AG10803 (cell line): ENCODE data around the gene CCDC68.
A peak's percentile ranks its signal among the peaks of the same experiment; 100 is the strongest.

Experiments used
- DNase-seq: peaks from one replicate; pipeline ENCODE4 v3.0.0; 2010; ENCODE audit warnings: low read depth
- H3K4me3 ChIP-seq: 2 replicates; pipeline ENCODE4 v1.5.1; 2011; ENCODE audit warnings: mild to moderate bottlenecking, low read length, control low read depth
- TF ChIP-seq, protein P1 (sequence below): conservative IDR thresholded peaks from 2 replicates; pipeline ENCODE4 v1.5.1; 2011; ENCODE audit warnings: mild to moderate bottlenecking, low read length, control low read depth, inconsistent platforms

Gene CCDC68

DNA sequence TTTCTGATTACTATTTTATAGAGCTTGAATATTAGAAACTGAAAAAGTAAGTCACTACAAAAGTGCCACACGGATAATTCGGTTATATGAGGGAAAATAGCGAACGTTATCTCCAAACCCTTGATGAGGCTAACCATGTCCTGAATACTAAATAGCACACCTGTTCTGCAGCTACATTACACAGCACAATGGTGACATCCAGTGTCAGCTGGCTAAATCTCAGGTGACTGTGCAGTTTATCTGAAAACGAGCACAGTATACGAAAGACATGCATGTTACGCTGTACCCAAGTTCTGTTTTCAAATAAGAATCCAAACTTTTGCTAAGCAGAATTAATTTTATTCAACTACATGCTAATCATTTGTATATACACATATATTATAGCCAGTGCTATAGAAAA, 9.0 kb downstream of the CCDC68 start:
- TF ChIP-seq, protein P1, sequence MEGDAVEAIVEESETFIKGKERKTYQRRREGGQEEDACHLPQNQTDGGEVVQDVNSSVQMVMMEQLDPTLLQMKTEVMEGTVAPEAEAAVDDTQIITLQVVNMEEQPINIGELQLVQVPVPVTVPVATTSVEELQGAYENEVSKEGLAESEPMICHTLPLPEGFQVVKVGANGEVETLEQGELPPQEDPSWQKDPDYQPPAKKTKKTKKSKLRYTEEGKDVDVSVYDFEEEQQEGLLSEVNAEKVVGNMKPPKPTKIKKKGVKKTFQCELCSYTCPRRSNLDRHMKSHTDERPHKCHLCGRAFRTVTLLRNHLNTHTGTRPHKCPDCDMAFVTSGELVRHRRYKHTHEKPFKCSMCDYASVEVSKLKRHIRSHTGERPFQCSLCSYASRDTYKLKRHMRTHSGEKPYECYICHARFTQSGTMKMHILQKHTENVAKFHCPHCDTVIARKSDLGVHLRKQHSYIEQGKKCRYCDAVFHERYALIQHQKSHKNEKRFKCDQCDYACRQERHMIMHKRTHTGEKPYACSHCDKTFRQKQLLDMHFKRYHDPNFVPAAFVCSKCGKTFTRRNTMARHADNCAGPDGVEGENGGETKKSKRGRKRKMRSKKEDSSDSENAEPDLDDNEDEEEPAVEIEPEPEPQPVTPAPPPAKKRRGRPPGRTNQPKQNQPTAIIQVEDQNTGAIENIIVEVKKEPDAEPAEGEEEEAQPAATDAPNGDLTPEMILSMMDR: no peak
- DNase-seq: no peak
- H3K4me3 ChIP-seq: no peak overlapping the region

- no peak overlapping the region for H3K4me3 ChIP-seq
- TF ChIP-seq, protein P1: no peak
- no peak for DNase-seq
Observed at GRCh38 chr18:54949588-54949987, 9.7 kb downstream of the CCDC68 start.

DNA sequence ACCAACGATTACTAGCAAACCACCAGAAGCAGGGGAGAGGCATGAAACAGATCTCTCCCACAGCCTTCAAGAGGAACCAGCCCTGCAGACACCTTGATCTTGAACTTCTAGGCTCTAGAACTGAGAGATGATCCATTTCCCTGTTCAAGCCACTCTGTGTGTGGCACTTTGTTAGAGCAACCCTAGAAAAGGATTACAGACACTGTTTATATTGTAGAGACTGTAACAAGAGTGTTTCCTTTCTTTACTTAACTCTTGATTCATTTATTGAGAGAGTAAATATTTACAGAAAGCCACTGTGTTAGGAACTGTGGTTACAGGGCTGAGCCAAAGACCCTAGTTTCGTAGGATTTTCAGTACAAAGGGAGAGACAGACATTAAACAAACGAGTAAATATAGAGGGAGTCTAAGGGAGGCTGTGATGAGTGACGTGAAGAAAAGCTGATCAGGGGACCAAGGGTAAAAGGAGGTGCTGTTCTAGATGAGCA, 10.9 kb downstream of the CCDC68 start:
- H3K4me3 ChIP-seq: no peak overlapping the region
- DNase-seq: no peak
- TF ChIP-seq, protein P1: no peak

DNA sequence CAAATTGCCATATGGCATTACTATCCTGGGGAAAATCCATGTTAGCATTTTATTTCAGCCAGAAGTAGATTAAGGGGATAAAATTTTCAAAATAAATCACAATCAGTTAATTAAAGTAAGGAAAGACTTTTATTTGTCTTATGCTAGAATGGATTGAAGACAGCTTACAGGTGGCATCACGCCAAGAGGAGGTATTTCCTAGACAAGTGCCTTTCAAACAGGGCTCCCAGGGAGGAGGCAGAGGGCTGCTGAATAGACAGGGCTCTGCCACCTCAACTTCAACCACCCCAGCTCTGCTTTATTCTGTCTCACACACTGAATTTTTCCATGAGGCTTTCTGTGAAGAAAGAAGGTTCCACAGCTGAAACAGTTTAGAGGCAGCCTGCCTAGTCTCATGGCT, 12.2 kb downstream of the CCDC68 start:
- H3K4me3 ChIP-seq: no peak overlapping the region
- no peak for DNase-seq
- TF ChIP-seq, protein P1: no peak

DNA sequence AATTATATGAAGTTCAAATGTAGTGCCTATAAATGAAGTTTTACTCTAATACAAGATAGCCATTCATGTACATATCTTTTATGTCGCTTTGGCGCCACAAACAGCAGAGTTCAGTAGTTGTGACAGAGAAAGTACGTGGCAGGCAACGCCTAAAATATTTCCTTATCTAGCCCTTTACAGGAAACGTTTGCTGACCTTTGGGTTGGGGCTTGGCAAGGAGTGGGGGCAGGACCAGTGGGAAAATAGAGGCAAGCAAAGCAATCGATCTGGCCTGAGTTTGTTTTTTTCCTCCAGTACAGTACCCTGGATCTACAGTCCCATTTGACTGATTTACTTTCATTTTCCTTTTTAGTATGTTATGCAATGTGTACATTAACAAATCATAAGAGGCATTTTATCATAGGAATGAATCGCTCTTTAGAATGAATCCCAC, 13.1 kb downstream of the CCDC68 start:
- no peak for DNase-seq
- TF ChIP-seq, protein P1: no peak
- peak overlapping the region; percentile 20; the same call in 1 of the 2 replicates for H3K4me3 ChIP-seq

DNA sequence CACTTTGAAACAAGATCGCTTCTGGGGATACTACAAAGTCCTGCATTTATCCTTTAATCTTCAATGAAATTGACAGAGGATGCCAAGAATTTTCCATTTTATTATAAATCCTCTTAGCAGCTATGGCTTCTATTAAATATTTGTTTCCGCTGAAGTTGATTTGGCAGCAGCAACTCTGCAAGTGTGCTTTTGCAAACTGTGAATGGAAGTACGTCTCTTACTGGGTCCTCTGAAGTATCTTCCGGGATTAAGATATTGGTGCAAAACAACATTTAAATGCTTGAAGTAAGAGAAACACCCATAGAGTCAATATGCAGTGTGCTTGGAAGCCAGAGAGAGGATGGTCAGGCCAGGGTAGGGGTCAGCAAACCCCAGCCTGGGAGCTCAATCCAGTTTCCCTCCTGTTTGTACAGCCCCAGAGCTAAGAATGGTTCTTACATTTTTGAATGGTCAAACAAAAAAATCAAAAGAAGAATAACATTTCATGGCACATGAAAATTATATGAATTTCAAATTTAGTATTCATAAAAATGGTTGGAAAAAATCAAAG, 13.6 kb downstream of the CCDC68 start:
- TF ChIP-seq, protein P1: no peak
- no peak overlapping the region for H3K4me3 ChIP-seq
- no peak for DNase-seq

DNA sequence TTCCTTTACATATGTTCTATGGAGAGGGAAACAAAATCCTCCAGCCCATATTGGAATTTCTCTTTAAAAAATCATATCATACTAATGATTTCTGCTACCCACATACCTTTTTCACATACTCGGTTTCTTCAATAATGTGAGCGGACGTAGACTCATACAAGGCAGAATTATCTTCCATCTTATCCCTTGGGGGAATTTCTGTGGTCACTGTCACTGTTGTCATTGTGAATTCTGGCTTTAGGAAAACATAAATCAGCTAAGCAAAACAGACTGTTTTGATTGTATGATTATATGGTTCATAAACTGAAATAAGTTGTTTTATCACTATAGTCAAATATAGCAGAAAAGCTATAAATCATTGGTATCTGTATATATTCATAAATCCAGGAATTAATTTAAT, 16.7 kb downstream of the CCDC68 start:
- TF ChIP-seq, protein P1: no peak
- H3K4me3 ChIP-seq: no peak overlapping the region
- DNase-seq: no peak
